Midbrain (tissue), 1 donor: Measurements from ENCODE around the gene NHSL2.
"Not testable (repeated sequence)": the region's sequence is repeated elsewhere in the genome, so short reads cannot be mapped to it uniquely, and the experiment has no call there.

Source experiments
- DNase-seq: peaks from one replicate; lab custom pipeline; 2025; lab: John Stamatoyannopoulos, UW

Gene NHSL2

DNA sequence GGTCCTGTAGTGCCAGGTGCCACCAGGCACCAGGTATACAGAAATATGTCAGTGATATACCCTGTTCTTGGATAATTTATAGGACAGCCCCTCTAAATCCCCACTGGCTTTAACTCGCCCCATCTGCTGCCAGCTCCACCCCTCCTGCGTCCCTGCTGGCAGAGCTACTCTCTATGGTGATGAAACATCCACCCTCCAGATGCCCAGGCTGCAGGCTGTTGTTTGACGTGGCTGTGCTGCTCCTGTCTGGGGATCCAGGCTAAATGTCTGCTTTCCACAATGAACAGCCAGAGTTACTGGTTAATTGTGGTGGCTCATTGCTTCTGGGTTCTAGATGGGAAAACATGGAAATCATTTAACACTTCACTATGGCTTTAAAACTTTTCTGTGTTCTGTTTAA is 12.9 kb downstream of the NHSL2 start:
- DNase-seq: no peak

DNA sequence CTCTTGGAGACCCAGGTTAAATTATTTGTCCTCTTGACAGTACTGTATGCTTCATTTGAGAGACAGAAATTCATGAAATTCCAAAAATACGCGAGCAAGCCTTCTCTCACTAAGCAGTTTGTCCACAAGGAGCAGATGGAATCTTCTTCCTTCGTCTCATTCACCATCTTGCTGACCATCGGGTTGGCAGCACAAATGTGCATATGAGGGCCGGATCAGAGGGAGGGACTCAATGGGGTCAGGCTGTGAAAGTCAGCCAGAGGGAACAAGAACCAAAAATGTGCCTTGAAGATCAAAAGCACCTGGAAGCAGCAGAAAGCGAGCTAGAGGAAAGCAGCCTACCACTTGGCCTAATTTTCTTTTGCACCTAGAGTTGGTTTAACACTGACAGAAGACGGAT is 16.4 kb downstream of the NHSL2 start:
- DNase-seq: no peak

DNA sequence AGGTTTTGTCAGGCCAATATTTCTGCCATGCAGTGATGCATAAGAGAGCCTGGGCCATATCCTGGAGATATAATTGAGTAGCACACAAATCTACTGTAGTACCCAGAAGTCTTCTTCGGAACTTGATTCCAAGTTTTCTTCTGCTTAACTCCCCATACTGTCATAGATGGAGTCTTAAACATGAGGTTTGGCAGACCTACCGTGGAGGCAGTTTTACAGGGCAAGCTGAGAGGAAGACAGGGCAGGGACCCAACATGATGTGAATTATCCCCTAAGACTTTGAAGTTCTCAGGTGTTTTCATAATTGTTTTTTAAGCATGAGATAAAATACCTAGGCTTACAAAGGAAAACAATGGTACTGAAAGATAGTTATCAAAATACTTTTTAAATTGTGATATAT is 18.2 kb downstream of the NHSL2 start:
- no peak for DNase-seq

DNA sequence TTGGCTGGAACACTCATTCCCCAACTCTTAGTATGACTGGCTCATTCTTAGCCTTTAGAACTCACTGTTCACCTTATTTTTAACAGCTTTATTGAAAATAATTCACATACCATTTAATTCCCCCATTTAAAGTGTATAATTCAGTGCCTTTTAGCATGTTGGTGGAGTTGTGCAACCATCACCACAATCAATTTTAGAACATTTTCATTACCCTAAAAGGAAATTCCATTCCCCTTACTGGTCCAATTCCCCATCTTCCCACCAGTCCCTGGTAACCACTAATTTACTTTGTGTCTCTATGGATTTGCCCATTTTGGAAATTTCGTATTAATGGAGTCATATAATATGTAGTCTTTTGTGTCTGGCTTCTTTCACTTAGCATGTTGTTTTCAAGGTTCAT is 19.7 kb downstream of the NHSL2 start:
- DNase-seq: no peak

DNA sequence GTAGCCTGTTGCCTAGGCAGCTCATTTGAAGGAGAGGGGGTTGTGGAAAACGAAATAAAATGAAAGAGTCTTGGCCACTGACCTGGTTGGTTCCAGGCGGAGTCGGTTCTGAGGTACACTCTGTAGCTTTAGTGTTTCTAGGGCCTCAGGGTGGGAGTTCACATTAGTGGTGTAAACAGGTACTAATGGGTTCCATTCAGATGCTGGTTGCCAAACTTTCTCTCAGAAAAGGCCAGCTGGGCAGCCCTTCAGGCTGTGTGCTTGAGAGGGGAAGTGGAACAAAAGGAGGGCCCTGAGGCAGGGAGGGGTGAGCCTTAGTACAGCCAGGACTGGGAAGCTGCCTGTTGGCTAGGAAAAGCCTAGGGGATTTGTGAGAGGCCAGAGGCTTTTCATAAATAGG is 24.8 kb downstream of the NHSL2 start:
- DNase-seq: peak; percentile 18

DNA sequence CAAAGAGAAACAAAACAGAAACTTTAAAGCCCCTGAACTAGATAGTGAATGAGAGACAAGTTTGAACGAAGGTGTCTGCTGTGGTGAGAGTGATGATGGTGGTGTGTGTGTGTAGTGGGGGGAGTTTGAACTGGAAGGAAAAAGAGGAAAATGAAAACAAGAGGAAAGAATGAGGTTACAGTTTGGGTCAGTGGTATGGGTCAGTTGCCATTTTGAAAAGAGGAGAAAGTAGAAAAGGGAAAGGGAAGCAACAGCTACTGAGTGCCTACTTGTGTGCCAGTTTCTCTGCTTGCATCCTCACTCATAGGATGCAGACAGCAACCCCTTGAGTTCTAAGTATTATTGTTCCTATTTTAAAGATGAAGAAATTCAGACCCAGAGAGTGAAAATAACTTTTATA is 26.0 kb downstream of the NHSL2 start:
- no peak for DNase-seq

DNA sequence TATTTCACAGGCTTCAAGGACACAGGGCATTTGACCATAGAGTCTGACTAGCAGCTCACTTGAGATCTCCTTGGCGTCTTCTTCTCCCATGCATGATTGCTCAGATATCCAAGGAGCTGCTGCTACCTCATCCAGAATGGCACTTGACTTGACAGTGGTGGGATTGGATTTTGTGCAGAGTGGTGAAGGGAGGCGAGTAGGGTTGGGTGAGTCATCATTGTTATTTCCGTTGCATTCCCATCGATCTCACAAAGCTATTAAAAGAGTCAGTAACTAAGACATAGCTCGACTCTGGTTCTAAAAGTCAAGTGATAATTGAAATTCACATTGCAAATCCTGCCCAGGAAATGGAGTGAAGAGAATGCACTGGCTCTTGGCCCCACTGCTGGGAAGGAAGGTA is 27.7 kb downstream of the NHSL2 start:
- no peak for DNase-seq

DNA sequence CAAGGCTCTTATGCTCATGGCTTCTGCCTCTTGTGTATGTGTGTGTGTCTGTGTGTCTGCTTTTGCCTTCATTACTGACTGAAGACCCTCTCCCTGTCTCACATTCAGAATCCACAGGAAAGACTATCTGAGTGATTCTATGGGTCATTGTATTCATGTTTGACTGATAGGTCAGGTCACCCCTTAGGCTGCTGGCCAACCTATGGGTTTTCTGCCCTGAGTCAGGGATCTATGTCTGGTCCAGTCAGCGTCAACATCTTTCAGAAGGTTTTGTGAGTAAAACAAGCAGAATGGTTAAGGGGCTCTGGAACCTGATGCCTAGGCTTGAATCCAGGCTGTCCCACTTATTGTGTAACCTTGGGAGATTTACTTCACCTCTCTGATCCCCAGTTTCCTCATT is 30.5 kb downstream of the NHSL2 start:
- DNase-seq: no peak

DNA sequence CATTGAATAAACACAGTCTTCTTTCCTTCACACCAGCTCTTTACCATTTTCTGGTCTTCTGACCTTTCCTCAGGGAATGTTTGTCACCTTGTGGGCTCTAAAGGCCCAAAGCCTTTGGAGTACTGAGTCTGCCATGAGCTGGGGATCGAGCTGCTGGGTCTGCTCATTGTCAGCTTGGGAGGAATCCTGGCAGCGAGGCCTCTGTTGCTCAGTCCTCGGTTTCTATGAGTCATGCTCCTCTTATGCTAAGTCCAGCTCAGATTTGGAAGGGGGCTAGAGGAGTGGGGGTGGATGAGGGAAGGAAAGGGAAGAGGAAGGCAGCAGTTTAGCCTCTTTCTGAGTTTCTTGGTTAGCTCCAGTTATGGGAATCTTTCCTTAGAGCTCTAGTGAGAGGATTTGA is 31.1 kb downstream of the NHSL2 start:
- DNase-seq: no peak

DNA sequence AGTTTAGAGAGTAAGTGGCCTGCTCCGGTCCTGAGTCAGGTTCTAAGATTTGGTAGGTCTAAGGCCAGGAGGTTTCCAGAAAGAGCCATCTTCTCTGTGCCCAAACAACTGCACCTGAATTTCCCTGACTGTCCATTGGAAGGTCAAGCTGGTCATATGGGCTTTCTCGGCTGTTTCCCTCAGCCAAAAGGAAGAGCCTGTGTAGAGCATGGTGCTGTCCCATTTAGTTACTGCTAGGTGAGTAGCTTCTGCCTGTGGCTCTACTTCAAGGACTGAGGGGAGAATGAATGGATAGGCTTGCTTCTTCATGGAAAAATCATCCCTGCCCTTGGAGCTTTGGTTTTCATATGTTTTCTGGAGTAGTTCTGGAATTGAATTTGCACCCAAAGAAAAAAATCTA is 33.7 kb downstream of the NHSL2 start:
- DNase-seq: no peak

DNA sequence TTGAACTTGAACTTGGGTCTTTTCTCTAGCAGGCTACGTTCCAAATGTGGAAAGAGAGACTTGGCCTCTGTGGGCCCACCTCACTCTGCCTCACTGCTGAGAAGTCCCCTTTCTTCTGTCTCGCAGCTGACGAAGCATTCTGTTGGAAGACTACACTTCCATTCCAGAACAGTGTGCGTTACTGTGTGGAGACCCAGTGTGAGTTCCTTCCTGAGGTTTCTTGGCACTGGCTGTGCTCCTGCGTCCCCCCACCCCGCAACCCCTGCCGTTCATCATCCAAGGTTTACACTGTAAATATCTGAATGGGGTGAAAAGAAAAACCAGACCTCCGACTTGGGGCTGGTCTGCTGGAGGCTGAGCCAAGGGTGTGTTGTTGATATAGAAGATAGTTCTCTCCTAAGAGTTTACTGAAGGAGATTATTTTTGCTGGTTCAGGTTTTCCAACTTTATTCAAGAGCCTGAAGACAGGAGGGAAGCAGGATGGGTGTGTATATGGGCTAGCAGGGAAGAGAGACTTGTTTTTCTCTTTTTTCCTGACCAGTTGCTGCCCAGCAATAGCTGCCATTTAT is 34.7 kb downstream of the NHSL2 start:
- no peak for DNase-seq

DNA sequence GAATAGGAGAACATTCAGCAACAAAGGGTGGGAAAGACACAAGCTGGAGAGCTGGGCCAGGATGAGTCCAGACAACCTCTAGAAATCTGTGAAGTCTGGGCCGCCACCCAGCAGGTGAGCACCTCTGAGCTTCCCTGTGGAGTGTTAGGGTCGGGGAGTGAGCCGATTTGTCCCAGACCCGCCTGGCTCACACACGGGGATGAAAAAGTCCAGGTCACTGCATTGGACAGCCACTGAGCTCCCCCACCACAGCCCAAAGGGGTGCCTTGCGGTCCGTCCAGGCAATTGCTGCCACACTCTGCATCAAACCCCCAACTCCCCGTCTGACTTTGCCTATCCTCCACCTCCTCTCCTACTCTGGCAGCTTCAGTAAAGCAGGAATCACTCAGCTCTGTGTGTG is 38.7 kb downstream of the NHSL2 start:
- no peak for DNase-seq

DNA sequence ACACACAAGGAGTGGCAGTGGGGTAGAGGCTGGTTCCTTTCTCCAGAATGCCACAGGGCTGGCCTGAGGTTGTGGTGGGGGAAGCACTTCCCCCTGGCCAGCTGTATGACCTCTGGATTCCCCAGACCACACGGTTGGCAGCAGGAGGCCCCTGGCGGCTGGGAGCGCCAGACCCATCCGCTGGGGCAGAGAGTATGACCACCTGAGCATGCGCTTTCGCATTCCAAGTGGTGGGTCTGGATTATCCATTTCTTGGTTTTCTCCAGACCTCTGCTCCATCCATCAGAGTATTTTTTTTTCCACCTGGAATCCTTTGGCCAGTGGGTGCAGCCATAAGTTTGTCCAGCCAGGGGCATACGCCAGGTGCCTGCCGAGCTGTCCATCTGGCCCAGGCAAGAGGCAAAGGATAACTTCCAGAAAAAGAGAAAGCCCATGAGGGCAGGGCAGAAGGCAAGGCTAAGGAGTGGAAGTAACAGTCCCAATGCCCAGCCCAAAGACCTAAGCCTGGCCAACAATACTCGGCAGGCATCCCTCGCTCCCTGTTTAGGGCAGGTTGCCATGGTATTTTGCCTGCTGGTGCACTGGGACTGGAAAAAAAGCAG is 39.3 kb downstream of the NHSL2 start:
- DNase-seq: no peak

DNA sequence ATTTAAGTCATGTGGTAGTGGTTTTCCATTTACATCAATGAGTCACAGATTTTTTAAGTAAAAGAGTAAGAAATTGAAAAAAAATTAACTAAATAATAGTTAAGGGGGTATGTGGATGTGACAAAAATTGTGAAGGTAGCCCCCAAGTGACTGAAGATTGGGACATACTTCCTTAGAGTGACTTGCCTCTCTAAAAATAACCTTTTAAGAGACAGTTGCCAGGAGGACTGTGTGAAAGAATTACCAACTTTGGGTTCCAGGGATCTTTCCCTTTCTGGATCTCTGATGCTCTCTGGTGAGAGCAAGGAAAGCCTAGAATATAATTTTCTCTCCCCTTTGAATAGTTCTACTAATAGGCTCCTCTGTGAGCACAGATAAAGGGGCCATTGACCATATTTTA is 42.7 kb downstream of the NHSL2 start:
- peak; percentile 14 for DNase-seq

DNA sequence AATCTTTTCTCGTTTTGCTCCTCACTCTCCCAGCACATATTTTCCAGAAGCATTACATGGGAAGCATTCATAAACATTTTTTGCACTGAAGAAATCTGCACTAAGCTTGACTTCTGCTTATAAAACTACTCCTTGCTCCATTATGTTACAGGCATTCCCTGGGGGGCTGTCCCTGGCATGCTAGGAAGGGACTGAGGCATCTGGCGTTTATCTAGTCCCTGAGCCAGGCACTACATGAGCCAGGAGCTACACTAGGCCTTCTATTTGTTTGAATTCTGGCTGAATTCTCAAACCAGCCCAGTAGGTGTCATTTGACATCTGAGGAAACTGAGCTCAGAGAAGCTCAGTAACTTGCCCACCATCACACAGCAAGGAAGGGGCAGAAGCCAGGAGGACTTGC is 43.3 kb downstream of the NHSL2 start:
- DNase-seq: no peak

DNA sequence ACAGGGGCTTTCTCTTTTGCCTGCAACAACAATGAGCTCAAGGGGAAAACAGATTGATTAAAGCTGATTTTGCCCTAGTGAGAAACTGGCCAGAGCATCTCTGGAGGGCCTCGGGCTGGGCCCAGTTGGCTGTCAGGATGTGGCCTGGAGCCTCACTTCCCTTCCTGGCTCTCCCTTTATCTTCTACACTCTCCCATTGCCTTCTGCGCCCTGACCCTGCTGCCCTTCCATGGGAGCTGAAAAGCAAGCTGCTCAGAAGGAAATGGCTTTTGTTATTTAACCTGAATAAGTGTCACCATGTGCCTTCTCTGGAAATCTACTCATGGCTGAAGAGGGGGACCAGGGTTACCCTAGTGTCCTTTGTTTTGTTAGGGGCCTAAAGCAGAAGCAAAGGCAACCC is 43.8 kb downstream of the NHSL2 start:
- DNase-seq: no peak

DNA sequence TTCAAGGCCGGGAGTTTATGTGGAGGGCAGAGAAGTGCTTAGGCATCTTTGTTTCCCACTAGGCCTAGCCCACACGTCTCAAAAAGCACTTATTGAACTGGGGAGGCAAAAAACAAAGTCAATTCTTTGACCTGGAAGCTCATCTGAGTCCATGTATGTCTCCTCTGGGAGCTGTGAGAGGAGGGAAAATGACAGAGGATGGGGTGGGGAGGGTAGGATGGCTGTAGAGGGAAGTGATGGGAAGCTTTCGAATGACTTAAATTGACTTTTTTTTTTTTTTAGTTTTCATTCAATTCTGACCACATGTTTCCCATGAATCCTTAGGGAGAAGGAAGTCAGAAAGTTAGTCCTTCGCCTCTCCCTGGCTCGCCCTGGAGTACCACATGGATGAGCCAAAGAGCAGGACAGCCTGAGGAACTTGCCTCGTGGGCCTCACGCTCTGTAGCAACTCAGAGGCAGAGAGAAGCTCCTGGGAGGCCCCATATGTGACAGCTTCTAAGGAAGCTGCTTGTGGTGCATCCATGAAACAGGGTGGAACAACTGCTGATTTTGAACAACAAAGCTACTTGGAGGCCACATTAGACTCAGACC is 45.0 kb downstream of the NHSL2 start:
- no peak for DNase-seq

DNA sequence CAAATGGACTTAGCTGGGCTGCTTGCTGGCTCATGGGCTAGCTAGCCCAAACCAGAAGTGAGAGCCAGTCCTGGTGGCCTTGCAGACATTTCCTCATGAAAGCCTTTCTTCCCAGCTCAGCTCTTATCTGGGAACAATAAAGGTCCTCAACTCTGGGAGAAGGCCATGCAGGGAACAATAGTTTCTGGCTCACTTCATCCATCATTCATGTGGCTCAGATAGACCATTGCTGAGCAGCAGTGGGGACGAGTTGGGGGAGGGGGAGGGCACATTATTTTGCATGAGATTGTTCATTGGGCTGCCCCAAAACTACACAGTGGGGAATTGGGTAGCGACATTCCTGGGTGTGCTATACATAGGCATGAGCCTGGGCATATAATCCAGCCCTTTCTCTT is 47.6 kb downstream of the NHSL2 start:
- no peak for DNase-seq

DNA sequence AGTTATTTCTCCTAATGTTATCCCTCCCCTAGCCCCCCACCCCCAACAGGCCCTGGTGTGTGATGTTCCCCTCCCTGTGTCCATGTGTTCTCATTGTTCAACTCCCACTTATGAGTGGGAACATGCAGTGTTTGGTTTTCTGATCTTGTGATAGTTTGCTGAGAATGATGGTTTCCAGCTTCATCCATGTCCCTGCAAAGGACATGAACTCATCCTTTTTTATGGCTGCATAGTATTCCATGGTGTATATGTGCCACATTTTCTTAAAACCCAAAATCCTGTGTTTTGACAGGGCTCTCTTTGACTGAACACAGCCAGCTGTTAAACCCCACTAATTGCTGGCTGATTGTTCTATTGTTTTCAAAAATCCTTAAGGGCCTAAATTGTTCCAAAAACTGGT is 53.5 kb downstream of the NHSL2 start:
- not testable (repeated sequence) for DNase-seq

DNA sequence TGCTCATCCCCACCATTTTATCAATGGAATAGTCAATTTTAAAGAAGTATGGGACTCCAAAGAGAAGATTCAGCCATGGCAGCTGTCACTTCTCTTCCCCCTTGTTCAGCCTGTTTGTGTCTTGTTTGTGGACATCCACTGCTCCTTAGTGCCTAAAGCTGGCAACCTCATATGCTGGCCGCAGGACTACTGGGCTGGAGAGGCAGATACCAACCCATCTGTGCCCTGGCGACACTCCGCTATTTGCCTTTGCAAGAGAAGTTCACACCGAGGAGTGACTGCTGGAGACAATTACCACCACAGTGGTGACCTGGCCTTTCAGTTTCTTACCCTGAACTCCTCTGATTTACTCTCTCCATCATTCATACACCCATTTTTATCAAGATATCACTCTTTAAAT is 64.3 kb downstream of the NHSL2 start:
- no peak for DNase-seq

DNA sequence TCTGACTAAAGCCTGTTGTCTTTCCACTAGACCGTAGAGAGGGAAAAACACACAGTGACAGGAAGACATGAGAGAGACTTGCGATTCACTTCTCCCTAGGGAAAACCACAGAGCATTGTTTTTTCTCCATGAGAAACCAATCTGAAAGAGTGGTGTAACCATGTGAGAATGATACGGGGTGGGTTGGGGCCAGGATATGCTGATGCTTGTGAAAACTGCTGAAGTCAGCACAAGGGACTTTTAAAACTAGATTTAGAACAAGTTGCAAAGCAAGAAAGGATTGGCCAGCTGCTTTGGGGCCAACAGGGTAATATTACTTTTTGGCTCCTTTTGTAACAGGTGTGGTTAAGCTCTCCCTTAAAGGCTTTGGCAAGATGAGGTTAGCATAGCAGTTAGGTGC is 66.1 kb downstream of the NHSL2 start:
- no peak for DNase-seq

DNA sequence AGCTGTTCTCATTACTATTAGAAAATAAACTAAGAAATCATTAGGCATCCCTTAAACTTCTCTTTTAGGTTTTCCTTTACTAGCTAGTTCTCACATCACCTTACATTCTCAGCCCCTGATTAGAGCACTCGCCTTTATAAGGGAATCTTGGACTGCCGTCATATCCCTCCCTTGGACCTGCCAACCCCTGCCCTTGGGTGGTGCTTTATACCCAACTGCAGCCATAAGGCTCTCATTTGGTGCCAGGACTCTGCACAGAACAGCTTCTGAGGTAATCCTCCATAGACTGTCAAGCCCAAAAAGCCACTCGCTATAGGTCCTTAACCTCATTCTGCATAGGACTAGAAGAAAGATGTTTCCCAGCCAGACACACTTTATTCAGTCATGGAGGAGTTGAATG is 67.5 kb downstream of the NHSL2 start:
- DNase-seq: no peak

DNA sequence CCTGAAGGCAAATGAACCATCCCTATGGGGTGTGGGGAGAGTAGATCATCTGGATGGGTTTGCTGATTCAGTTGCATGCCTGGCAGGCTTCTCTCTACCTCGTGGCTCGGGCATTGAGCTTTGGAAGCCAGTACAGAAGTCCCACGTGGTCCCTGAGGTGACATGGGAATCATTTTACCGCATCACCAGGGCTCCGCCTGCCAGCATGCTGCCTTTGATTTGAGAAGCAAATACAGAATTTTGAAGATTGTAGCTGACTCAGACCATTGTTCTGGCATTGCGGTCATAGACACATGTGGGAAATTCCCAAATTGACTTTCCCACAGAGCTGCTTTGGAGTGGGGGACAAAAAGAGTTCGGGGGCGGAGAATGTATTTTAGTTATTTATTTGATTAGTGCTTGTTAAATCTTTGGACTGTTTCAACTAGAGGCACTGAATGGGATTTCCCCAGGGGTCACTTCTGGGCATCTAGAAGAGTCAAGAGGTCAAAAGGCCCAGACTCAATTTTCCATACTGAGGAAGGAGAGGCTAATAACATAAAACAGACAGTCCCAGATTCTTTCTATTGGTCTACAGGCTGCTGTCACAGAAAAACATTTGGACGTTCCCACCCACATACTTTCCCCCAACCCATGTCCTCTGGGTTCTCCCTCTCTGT is 79.3 kb downstream of the NHSL2 start:
- DNase-seq: no peak

DNA sequence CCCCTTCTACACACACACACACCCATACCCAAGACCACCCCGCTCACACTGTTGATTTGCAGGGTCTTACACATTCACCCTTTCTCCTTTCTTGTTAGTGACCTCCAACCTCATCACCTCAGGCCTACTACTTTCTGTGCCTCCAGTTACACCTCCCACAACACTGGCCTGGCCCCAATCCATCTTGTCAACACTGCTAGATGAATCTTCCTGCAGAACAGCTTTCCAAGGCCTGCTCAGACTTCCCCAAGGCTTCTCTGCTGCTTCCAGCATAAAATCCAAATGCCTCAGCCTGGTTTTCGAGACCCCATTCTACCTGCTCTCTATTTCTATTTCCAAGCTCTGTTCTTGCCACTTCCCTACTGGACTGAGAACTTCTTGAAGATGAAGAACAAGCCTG is 79.9 kb downstream of the NHSL2 start:
- DNase-seq: no peak
